Transverse colon (tissue), 4 donors: ENCODE measurements around the gene ANTXR2. TPM values are rescaled to one million over a fixed set of nuclear protein-coding genes. Genes with fewer than 3 reads are reported as not detected.

Experiments used
- DNase-seq: peaks from one replicate; pipeline ENCODE4 v3.0.0-alpha.2; 2019
- H3K27ac ChIP-seq, 4 donors: fragments of 200-600 bp; sonication (generic); 2 replicates each; pipeline ENCODE4 v1.5.1; 2016 to 2018; ENCODE audit warnings: inconsistent platforms in 4 of 4
- H3K27me3 ChIP-seq: fragments of 200-600 bp; sonication (generic); 2 replicates; pipeline ENCODE4 v1.5.1; 2017; ENCODE audit warnings: inconsistent platforms
- H3K36me3 ChIP-seq, 4 donors: fragments of 200-600 bp; sonication (generic); 2 replicates each; pipeline ENCODE4 v1.5.1; 2017 to 2019; ENCODE audit warnings: inconsistent platforms in 4 of 4
- H3K4me1 ChIP-seq, 4 donors: fragments of 200-600 bp; sonication (generic); 2 replicates each; pipeline ENCODE4 v1.5.1; 2017 to 2020; ENCODE audit warnings: inconsistent platforms in 4 of 4
- H3K4me3 ChIP-seq, 4 donors: fragments of 200-600 bp; sonication (generic); 1 replicate in 1 of 4; 2 replicates in 3 of 4; pipeline versions ENCODE4 v1.5.1 to v1.6.1; 2017 to 2019; ENCODE audit warnings: inconsistent platforms in 4 of 4
- H3K9me3 ChIP-seq, 2 donors: fragments of 200-600 bp; sonication (generic); 2 replicates each; pipeline ENCODE4 v1.5.1; 2017 to 2019; ENCODE audit warnings: inconsistent platforms in 2 of 2
- CTCF ChIP-seq, 5 experiments: fragments of 200-600 bp in 3 of 5; fragments of 450-650 bp in 2 of 5; sonication (generic) in 3 of 5; IDR thresholded peaks; 1 replicate in 2 of 5; 2 replicates in 3 of 5; pipeline ENCODE4 v1.5.1; 2016 to 2017; ENCODE audit warnings: antibody characterized with exemption in 5 of 5, inconsistent platforms in 3 of 5, mild to moderate bottlenecking in 2 of 5, moderate library complexity in 1 of 5
- EP300 ChIP-seq: sonication (generic); formaldehyde crosslinking; IDR thresholded peaks from one replicate; pipeline ENCODE4 v1.6.1; 2017; ENCODE audit warnings: antibody characterized with exemption, low read depth
- POLR2A ChIP-seq: fragments of 450-650 bp; IDR thresholded peaks from one replicate; pipeline ENCODE4 v1.6.1; 2016; ENCODE audit warnings: antibody characterized with exemption, mild to moderate bottlenecking, moderate library complexity
- POLR2AphosphoS5 ChIP-seq, 3 donors: sonication (generic); formaldehyde crosslinking; IDR thresholded peaks; one replicate each; pipeline ENCODE4 v1.6.1; 2016; ENCODE audit warnings: antibody characterized with exemption in 3 of 3
- WGBS, 2 donors: methylation state at CpG; one replicate each; pipeline ENCODE4 v1.1.5; 2018; ENCODE audit warnings: low coverage in 1 of 2; 5-methylcytosine and 5-hydroxymethylcytosine counted together
- in situ Hi-C, 4 donors: fragments of 200-750 bp; cut with MboI; loops; one replicate each; pipeline versions ENCODE4 v1.15.0 to v1.15.1; 2017; ENCODE audit warnings: low sequenced_read_pairs in 3 of 4, low pct_ligation_motif_present in 1 of 4, low pct_unique_long_range_greater_than_20kb in 1 of 4
- intact Hi-C: fragments of 100-400 bp; cut with DNase I; formaldehyde crosslinking; loops from one replicate; pipeline ENCODE4 v1.15.1; 2023; ENCODE audit warnings: low total_unique reads
- total RNA-seq, 4 donors: library from RNA; depleted of rRNA; stranded (reverse); fragments of >200 nt; gene quantifications; one replicate each; pipeline ENCODE4 v1.1.0, GENCODE V29; 2016

The ANTXR2 gene
- total RNA-seq, 4 donors from 2014 or later: 46.8 to 89.8 (median 76.0) TPM

GRCh38 chr4:79882806-79883205 lies 190.2 kb downstream of the ANTXR2 start:
- intact Hi-C loops: no loop called here
- no peak for TF ChIP-seq CTCF (IDR thresholded peaks at IDR 0.05)
- no peak for TF ChIP-seq EP300
- TF ChIP-seq POLR2AphosphoS5 (IDR thresholded peaks at IDR 0.05): no peak
- TF ChIP-seq POLR2A: no peak
- Histone ChIP-seq H3K27ac (no peak overlapping the region), H3K4me3 (no peak overlapping the region), H3K4me1 (no peaks in the 10 kb centered on the region), H3K36me3 (no peaks in the 10 kb centered on the region), H3K27me3 (no peaks in the 10 kb centered on the region), H3K9me3 (no peaks in the 10 kb centered on the region)
- in situ Hi-C loops: no loop called here
- DNase-seq: no peak
- WGBS, 2 donors: 29 to 36% methylated on average over 1 of the region's 1 CpG

GRCh38 chr4:79881407-79881806 lies 191.6 kb downstream of the ANTXR2 start:
- in situ Hi-C loops (no loop called here), intact Hi-C loops (no loop called here)

GRCh38 chr4:79877511-79877910 lies 195.5 kb downstream of the ANTXR2 start:
- TF ChIP-seq EP300 (no peak), CTCF (IDR thresholded peaks at IDR 0.05) (no peak), POLR2AphosphoS5 (IDR thresholded peaks at IDR 0.05) (no peak), POLR2A (no peak)
- H3K4me1 ChIP-seq: no peaks in the 10 kb centered on the region
- H3K9me3 ChIP-seq: no peaks in the 10 kb centered on the region
- no peaks in the 10 kb centered on the region for H3K27me3 ChIP-seq
- H3K4me3 ChIP-seq: no peak overlapping the region
- DNase-seq: no peak
- no peaks in the 10 kb centered on the region for H3K36me3 ChIP-seq
- intact Hi-C loops: no loop called here
- in situ Hi-C loops: no loop called here
- no peak overlapping the region for H3K27ac ChIP-seq

More at GRCh38 chr4:79881407-79881806, 191.6 kb downstream of the ANTXR2 start:
- DNase-seq: no peak
- no peak overlapping the region for H3K4me3 ChIP-seq
- no peaks in the 10 kb centered on the region for H3K27me3 ChIP-seq
- TF ChIP-seq POLR2A (no peak), POLR2AphosphoS5 (IDR thresholded peaks at IDR 0.05) (no peak), EP300 (no peak), CTCF (IDR thresholded peaks at IDR 0.05) (no peak)
- no peak overlapping the region for H3K27ac ChIP-seq
- H3K9me3 ChIP-seq: no peaks in the 10 kb centered on the region
- H3K4me1 ChIP-seq: no peaks in the 10 kb centered on the region
- no peaks in the 10 kb centered on the region for H3K36me3 ChIP-seq

GRCh38 chr4:79875344-79875899 lies 197.6 kb downstream of the ANTXR2 start:
- no peak for TF ChIP-seq POLR2AphosphoS5 (IDR thresholded peaks at IDR 0.05)
- TF ChIP-seq POLR2A: no peak
- no peak for TF ChIP-seq CTCF (IDR thresholded peaks at IDR 0.05)
- no peak for TF ChIP-seq EP300
- no peaks in the 10 kb centered on the region for H3K4me1 ChIP-seq
- H3K4me3 ChIP-seq: no peak overlapping the region
- H3K9me3 ChIP-seq: no peaks in the 10 kb centered on the region
- WGBS, 2 donors: 56 to 61% methylated on average over 2 to 4 of the region's 4 CpGs
- in situ Hi-C loops (no loop called here), intact Hi-C loops (no loop called here)
- no peak overlapping the region for H3K27ac ChIP-seq
- H3K27me3 ChIP-seq: no peaks in the 10 kb centered on the region
- no peaks in the 10 kb centered on the region for H3K36me3 ChIP-seq
- no peak for DNase-seq
